CD4-positive, alpha-beta T cell treated with Interleukin-21 for 1 hour (primary cell): ENCODE measurements around the gene SYT7.
"Not testable (repeated sequence)": the region's sequence is repeated elsewhere in the genome, so short reads cannot be mapped to it uniquely, and the experiment has no call there.

ENCODE experiments used
- DNase-seq: peaks from one replicate; pipeline ENCODE4 v3.0.0-alpha.2; 2020

SYT7 gene

GRCh38 chr11:61581030-61581928 is at the start of gene SYT7:
Gene SYT7, minus strand, starts transcription at chr11:61581076. Its CDS starts 256 bp downstream, at chr11:61580820.
- DNase-seq, result peak; percentile 96

DNA sequence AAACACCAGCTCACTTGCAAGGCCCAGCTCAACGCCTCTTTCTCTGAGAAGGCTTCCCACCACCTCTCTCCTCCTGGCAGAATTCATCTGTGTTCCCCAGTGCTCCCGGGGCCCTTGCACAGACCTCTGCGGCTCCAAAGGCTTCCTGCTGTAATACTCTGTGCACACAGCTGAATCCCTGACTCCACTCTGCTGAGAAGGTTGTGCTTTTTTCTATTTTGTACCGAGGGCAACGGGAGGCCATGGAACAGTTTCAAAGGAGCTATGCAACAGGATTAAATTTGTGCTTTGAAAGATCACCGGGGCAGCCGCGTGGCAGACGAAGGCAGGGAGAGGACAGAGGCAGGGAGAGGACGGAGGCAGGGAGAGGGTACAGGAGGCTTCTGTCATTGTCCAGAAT is 49.2 kb upstream of the SYT7 start:
- no peak for DNase-seq

- DNase-seq, result no peak
These were observed 48.4 kb upstream of the SYT7 start for GRCh38 chr11:61629082-61629833.

DNA sequence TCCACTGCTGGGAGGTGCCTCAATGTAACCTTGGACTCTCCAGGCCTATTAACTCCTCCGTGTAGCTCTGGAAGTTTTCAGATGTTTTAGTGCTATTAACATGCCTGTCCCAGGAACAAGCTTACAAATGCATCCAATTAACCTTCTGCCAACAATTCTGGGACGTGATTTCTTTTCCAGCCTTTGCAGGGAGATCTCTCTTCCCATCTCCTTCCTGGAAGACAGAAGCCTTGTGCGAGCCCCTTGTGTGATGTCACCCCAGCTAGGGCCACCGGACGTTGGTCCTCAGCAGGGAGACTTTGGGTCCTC is 47.7 kb upstream of the SYT7 start:
- no peak for DNase-seq

GRCh38 chr11:61627850-61628661 is 47.2 kb upstream of the SYT7 start:
- peak; percentile 14 for DNase-seq

- DNase-seq, result no peak
These were observed 45.9 kb upstream of the SYT7 start for GRCh38 chr11:61626580-61627380.

GRCh38 chr11:61625525-61625924 is 44.6 kb upstream of the SYT7 start:
- no peak for DNase-seq

DNA sequence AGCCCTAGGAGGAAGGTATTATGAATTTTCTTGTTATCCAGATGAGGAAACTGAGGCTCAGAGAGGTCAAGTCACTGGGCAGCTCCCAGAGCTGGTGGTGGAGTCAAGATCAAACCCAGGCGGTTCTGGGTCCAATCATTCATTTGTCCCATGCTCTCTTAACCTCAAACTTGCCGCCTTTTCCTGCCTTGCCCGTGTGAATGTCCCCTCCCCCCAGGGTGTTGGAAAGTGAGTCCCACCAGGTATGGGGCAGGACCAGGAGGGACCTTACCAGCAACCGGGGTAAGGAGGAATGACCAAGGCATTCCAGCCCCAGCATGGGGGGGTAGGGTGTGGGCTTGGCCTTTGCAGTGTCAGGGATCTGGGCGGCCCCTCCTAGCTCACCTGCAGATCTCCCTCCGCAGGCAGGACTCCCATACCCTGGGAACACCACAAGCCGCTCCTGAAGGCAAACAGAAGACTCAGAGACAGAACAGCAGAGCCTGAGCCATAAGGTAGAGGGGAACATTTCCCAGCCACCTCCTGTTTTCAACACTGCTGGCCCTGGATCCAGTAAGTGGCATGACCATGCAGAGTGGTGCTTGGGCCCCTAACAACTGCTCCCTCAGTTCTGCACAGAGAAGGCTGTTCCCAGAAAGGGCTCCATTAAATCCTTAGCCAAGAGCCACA is 41.2 kb upstream of the SYT7 start:
- no peak for DNase-seq

- DNase-seq, result no peak
These were observed 38.8 kb upstream of the SYT7 start for GRCh38 chr11:61619471-61620226.

DNA sequence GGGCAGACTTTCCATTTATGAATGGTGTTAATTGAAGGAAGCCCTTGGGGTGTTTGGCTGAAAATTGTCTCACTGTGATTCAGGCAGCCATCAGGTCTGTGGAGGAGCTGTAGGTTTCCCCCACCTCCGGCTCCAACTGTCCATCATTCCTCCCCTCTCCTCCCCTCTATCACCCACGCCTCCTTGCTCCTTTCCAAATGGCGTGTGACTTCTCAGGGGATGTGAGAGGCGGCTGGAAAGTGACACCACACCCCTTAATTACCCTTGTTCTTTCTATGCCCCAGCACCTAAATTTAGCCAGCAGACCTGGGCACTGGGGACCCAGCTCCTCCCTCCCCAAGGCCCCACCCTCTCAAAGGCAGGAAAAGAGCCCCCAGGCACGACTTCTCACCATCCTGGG is 38.1 kb upstream of the SYT7 start:
- no peak for DNase-seq

DNA sequence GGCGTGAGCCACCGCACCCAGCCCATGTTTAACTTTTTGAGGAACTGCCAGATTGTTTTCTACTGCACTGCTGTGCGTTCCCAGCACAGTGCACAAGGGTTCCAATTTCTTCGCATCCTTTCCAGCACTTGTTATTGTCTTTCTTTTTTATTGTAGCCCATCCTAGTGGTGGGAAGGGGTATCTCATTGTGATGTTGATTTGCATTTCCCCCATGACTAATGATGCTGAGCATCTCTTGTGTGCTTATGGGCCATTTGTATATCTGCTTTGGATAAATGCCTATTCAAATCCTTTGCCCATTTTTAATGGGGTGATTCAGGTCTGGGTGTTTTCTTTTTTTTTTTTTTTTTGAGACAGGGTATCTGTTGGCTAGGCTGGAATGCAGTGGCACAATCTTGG is 36.6 kb upstream of the SYT7 start:
- DNase-seq, result no peak

- no peak for DNase-seq
These were observed 35.6 kb upstream of the SYT7 start for GRCh38 chr11:61616434-61616833.

DNA sequence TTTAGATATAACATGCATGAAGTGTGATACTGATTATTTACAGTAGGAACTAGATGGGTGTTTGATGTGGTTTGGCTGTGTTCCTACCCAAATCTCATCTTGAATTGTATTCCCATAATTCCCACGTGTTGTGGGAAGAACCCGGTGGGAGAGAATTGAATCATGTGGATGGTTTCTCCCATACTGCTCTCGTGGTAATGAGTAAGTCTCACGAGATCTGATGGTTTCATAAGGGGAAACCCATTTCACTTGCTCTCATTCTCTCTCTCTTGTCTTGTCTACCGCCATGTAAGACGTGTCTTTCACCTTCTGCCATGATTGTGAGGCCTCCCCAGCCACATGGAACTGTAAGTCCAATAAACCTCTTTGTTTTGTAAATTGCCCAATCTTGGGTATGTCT is 33.9 kb upstream of the SYT7 start:
- DNase-seq, result not testable (repeated sequence)

GRCh38 chr11:61613870-61614269 is 33.0 kb upstream of the SYT7 start:
- DNase-seq, result no peak

DNA sequence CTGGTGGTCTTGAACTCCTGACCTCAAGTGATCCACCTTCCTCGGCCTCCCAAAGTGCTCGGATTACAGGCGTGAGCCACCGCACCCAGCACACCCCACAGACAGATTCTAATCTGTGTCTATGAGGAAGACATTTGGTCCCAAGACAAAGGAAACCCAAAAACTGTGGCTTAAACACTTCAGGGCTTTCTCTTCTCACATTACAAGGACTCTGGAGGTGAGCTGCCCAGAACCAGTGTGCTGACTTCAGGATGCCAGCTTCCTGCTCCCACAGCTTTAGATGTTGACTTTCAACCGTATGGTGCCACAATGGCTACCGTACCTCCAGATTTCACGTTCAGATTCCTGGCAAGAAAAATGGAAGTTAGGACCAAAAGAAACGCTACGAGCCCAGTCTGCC is 32.2 kb upstream of the SYT7 start:
- DNase-seq, result no peak

DNA sequence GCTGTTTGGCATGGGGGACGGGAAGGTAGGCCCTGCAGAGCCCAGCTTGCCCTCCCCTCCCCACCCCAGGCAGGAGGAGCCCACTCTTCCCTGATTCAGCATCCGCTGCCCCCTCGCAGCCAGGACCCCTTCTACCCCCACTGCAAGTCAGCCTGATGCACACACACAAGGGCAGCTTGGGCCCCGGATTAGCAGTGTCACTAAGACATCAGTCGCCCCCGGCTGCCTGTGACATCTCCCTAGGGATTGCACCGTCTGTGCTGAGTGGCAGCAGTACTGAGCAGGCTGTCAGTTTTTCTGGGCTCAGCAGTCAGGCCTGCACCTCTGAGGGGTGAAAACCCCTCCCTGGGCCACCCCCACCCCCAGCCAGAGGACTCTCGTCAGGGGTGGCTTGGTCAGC is 30.4 kb upstream of the SYT7 start:
- DNase-seq, result no peak

- DNase-seq, result no peak
These were observed 30.0 kb upstream of the SYT7 start for GRCh38 chr11:61610905-61611304.

DNA sequence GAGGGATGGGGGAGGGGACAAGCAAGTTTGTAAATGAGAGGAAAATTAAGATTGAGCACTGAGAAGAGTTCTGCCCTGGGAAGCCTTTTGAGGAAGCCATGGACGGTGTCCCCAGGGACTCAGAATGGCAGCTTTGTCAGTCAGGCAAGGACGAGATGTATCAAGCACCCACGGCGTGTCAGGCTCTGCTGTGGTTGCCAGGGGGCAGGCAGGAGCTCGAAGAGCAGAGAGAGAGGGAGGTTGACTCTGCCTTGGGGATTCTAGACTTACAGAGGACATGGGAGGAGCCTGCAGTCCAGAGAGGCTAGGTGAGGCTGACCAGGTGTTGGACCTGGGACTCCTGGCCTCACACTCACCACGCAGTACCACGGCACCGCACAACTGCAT is 29.1 kb upstream of the SYT7 start:
- no peak for DNase-seq

DNA sequence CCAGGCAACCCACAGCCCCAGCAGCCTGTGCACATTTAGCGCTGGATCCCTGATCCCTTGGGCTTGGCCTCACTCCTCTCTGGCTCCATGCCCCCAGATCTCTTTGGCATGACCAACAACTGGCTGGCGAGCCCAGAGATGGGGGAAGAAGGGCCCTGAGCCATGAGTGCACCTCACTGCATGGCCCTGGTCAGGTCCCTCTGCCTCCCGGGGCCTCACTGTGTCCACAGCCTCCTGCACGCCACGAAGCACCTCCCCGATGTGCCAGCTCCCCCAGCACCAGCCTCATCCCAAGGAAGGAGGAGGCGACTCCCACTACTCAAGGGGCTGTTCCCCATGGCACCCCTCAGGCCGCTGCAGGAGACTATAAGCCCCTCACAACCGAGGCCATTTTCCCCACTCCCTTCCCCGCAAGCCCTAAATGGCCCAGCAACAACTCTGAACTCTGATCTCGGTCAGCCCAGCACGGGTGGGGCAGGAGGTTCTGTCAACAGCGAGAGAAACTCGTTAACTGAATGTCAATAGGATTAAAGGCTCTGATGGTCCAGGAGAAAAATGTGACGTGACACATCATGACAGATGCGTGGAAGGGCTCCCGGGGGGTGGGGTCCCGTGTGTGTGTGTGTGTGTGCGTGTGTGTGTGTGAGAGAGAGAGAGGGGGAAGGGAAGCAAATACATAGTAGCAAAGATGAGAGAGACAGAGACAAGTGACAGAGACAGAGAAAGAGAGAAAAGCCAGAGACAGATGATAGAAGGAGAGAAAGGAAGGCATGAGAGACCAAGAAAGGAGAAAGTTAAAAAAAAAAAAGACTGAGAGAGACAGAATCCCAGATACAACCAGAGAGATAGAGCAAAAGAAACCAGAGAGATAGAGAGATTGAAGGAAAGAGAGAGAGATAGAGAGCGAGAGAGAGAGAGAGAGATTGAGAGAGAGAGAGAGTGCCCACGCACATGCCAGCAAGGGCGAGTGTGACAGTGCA is 28.4 kb upstream of the SYT7 start:
- no peak for DNase-seq
